ENCODE results near the gene MATN1. TPM values are rescaled to one million over a fixed set of nuclear protein-coding genes. Genes with fewer than 3 reads are reported as not detected.
A peak's percentile ranks its signal among the peaks of the same experiment; 100 is the strongest.

Gene MATN1
- total RNA-seq, 1 donor from 2014 or later = not detected

DNA sequence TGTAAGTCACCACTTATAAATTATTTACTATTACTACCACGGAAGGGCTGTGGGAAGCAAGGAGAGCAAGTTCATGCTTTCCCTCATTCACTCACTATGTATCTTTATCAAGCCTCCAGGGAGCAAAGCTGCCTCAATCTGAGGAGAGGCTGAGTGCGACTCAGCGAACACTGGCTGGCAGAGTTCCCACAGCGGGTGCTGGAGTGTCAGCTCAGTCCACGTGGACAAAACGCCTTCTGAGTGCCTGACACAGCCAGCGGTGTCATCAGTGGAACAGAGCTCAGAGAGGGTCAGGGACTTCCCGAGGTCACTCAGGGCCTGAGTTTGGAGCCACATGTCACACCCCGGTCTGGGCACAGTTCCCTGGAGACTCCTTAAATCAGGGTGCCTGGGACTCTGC lies 16.9 kb downstream of the MATN1 start:
- H3K36me3 ChIP-seq = no peaks in the 10 kb centered on the region
- no peaks in the 10 kb centered on the region for H3K4me1 ChIP-seq
- intact Hi-C loops (cut with DNase I) = no loop called here
- no peak overlapping the region for H3K27ac ChIP-seq
- DNase-seq (peak; percentile 73), ATAC-seq (peak; percentile 26 to 58)
- TF ChIP-seq, protein P1, sequence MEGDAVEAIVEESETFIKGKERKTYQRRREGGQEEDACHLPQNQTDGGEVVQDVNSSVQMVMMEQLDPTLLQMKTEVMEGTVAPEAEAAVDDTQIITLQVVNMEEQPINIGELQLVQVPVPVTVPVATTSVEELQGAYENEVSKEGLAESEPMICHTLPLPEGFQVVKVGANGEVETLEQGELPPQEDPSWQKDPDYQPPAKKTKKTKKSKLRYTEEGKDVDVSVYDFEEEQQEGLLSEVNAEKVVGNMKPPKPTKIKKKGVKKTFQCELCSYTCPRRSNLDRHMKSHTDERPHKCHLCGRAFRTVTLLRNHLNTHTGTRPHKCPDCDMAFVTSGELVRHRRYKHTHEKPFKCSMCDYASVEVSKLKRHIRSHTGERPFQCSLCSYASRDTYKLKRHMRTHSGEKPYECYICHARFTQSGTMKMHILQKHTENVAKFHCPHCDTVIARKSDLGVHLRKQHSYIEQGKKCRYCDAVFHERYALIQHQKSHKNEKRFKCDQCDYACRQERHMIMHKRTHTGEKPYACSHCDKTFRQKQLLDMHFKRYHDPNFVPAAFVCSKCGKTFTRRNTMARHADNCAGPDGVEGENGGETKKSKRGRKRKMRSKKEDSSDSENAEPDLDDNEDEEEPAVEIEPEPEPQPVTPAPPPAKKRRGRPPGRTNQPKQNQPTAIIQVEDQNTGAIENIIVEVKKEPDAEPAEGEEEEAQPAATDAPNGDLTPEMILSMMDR (IDR thresholded peaks at IDR 0.05) = no peak
- peaks cover 14% of the 10 kb centered on the region for H3K27me3 ChIP-seq (ENCODE audit: low read depth)
- H3K4me3 ChIP-seq = no peak overlapping the region
- no peaks in the 10 kb centered on the region for H3K9me3 ChIP-seq

DNA sequence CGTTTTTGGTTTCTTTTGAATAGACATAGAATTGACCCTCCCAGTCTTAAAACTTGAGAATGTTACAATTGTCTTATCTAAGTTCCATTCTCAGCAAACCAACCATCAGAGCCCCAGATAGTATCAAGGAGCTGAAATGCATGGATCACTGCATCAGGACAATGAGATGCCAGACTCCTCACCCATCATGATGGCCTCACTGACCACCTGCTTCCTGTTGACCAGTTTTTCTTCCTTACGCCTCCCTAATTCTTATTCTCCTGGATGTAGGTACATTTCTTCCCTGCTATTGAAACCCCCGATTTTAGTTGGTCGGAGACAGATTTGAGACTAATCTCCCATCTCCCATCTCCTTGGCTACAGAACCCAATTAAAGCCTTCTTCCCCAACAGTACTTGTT lies 17.7 kb downstream of the MATN1 start:
- Histone ChIP-seq H3K4me1 (no peaks in the 10 kb centered on the region), H3K4me3 (no peak overlapping the region), H3K36me3 (no peaks in the 10 kb centered on the region), H3K27ac (no peak overlapping the region), H3K9me3 (no peaks in the 10 kb centered on the region), H3K27me3 (ENCODE audit: low read depth) (peaks cover 14% of the 10 kb centered on the region)
- ATAC-seq = no peak
- DNase-seq = no peak
- TF ChIP-seq, protein P1 (IDR thresholded peaks at IDR 0.05) = no peak
- intact Hi-C loops (cut with DNase I) = no loop called here

DNA sequence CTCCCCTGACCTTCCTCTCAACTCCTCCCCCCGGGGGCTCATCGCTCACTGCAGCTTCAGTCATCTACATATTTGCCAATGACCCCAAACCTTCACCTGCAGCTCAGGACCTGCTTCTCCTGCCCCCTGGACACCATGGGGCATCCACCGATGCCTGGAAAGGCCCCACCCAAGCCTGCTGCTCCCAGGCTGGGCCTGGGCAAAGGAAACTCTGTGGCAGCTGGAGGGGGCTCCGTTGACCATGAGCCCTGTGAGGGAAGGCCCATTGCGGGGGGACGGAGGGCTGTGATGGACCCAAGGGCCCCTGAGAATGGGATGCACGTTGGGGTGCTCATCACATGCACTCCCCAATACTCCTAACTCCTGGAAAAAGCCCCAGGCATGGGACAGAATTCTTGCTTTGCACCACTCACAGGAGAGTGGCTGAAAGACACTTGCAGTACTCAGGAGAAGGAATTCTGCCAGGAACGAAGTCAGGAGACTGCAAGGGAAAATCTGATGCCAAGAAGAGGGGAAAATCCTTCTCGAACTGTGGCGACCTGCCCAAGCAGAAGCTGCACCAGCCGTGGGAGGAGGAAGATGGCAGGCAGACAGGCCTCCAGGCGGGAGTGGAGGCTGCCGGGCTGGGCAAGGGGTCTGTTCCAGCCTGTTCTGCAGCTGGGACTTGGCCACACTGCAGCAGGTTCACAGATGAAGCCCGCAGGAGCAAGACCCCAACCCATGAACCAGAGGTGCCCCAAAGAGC lies 18.4 kb downstream of the MATN1 start:
- Histone ChIP-seq H3K4me1 (no peaks in the 10 kb centered on the region), H3K9me3 (no peaks in the 10 kb centered on the region), H3K4me3 (no peak overlapping the region), H3K27ac (no peak overlapping the region), H3K36me3 (no peaks in the 10 kb centered on the region), H3K27me3 (ENCODE audit: low read depth) (peaks cover 14% of the 10 kb centered on the region)
- intact Hi-C loops (cut with DNase I) = no loop called here
- ATAC-seq (no peak), DNase-seq (no peak)
- TF ChIP-seq, protein P1 (IDR thresholded peaks at IDR 0.05) = no peak

DNA sequence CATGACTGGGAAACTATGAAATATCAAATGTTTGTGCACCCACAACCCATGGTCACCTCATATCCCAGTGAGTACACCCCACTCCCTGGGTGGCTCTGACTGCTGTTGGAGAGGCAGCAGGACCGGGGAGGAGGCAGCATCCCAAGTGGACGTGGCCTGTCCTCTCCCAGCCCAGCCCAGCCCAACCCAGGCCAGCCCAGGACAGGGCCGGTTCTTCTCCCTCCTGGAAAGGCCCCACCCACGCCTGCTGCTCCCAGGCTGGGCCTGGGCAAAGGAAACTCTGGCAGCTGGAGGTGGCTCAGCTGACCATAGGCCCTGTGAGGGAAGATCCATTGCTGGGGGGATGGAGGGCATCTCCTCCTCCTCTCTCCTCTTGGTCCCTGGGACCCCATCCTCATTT lies 19.1 kb downstream of the MATN1 start:
- ATAC-seq = no peak
- Histone ChIP-seq H3K4me1 (no peaks in the 10 kb centered on the region), H3K36me3 (no peaks in the 10 kb centered on the region), H3K4me3 (no peak overlapping the region), H3K27ac (no peak overlapping the region), H3K27me3 (ENCODE audit: low read depth) (peaks cover 14% of the 10 kb centered on the region), H3K9me3 (no peaks in the 10 kb centered on the region)
- TF ChIP-seq, protein P1 (IDR thresholded peaks at IDR 0.05) = no peak
- intact Hi-C loops (cut with DNase I) = no loop called here
- DNase-seq = no peak

DNA sequence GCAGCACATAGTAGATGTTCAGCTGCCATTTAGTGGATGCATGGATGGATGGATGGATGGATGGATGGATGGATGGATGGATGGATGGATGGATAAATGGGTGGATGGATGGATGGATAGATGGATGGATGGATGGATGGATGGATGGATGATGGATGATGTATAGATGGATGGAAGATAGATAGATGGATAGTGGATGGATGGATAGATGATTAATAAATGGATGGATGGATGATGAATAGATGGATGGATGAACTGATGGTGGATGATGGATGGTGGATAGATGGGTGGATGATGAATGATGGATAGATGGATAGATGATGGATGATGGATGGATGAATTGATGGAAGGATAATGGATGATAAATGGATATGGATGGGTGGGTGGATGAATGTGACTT lies 20.6 kb downstream of the MATN1 start:
- Histone ChIP-seq H3K36me3 (no peaks in the 10 kb centered on the region), H3K27me3 (ENCODE audit: low read depth) (peaks cover under 1% of the 10 kb centered on the region), H3K9me3 (no peaks in the 10 kb centered on the region), H3K27ac (no peak overlapping the region), H3K4me1 (no peaks in the 10 kb centered on the region), H3K4me3 (no peak overlapping the region)
- ATAC-seq (no peak), DNase-seq (no peak)
- TF ChIP-seq, protein P1 (IDR thresholded peaks at IDR 0.05) = no peak
- intact Hi-C loops (cut with DNase I) = no loop called here

All from lower lobe of right lung (tissue), 2 donors.